GDM1 (cell line): Measurements from ENCODE around the gene FOSL1.
A peak's percentile ranks its signal among the peaks of the same experiment; 100 is the strongest.

Source experiments
- DNase-seq: peaks from one replicate; lab custom pipeline; 2025; lab: John Stamatoyannopoulos, UW

The FOSL1 gene

DNA sequence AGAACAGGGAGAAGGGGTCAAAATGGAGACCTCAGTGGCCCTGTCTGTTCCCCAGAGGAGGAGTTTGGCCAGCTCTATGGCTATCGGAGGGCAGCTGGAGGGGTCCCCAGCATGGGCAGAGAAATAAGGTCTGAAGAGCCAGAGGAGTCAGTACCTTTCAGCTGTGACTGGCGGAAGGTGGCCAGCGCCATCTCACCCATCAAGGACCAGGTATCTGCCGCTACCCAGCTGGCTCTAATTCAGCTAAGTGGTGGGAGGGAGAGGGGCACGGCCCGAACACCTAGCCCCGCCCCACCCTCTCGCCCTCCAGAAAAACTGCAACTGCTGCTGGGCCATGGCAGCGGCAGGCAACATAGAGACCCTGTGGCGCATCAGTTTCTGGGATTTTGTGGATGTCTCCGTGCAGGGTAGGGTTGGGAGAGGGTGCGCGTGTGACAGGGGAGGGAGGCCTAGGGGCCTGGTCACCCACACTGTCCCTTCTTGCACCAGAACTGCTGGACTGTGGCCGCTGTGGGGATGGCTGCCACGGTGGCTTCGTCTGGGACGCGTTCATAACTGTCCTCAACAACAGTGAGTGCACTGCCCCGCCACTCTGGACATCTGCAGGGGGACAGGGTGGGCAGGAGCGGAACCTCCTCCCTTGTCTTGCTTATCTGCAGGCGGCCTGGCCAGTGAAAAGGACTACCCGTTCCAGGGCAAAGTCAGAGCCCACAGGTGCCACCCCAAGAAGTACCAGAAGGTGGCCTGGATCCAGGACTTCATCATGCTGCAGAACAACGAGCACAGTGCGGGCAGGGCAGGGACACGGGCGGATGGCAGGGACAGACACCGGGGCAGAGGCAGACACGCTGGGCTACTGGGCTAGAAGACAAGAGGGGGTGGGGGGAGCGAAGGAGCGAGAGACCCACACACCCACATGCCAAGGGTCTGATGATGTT, 17.8 kb downstream of the FOSL1 start:
- no peak for DNase-seq

DNA sequence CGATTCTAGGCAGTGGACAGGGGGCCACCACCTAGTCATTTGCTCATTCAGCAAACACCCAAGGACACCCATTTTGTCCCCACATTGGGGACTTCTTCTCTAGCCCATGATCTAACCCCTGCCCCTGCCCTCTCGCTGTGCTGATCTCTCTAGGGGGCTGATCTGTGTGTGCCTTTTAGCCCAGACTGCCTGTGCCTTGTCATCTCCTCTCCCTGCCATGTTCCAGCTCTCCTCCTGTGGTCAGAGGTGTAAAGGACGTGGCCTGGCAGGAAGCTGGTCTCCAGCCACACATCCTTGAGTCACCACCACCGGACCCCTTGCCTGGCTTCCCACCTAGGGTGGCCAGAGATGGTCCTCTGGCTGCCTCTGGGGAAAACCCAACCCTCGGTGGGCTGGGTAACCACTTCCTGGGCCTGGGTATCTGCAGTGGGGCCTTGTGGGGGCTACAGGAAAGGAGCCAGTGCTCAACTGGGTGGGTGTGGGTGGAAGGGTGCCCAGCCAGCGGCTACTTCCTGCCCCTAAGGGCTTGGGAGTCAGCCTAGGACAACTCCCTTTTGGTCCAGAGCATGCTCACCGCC, 19.3 kb downstream of the FOSL1 start:
- DNase-seq = no peak

DNA sequence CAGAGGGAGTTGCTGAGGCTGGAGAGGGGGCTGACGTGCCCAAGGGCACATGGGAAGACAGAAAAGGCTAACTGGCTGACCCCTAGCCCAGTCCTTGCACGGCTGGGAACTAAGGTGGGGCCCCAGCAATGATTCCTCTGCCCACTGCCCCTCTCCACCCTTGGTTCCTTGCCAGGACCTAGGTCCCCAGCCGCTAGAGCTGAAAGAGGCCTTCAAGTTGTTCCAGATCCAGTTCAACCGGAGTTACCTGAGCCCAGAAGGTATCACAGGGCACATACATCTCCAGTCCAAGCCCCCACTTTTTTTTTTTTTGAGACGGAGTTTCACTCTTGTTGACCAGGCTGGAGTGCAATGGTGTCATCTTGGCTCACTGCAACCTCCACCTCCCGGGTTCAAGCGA, 20.2 kb downstream of the FOSL1 start:
- DNase-seq = no peak

DNA sequence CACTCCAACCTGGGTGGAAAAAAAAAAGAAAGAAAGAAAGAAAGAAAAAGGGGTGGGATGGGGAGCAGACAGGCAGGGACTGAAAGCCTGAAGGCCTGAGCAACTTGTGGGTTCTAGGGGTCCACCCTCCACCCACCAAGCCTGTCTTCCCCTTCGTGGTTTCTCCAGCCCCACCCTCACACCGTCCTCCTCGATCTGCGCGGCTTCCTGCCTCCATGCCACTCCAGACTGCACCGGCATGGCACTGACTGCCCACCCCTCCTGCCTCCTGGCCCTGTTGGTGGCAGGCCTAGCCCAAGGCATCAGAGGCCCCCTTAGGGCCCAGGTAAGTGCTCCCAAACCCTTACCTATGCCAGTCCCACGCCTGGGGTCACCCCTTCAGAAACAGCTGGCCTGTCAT, 20.6 kb downstream of the FOSL1 start, which contains the start of gene CTSW:
TSS of gene CTSW (plus strand) at position 221 of the 400 bp plus-strand sequence. CDS start at position 239, 18 bp downstream.
- peak; percentile 67 for DNase-seq

DNA sequence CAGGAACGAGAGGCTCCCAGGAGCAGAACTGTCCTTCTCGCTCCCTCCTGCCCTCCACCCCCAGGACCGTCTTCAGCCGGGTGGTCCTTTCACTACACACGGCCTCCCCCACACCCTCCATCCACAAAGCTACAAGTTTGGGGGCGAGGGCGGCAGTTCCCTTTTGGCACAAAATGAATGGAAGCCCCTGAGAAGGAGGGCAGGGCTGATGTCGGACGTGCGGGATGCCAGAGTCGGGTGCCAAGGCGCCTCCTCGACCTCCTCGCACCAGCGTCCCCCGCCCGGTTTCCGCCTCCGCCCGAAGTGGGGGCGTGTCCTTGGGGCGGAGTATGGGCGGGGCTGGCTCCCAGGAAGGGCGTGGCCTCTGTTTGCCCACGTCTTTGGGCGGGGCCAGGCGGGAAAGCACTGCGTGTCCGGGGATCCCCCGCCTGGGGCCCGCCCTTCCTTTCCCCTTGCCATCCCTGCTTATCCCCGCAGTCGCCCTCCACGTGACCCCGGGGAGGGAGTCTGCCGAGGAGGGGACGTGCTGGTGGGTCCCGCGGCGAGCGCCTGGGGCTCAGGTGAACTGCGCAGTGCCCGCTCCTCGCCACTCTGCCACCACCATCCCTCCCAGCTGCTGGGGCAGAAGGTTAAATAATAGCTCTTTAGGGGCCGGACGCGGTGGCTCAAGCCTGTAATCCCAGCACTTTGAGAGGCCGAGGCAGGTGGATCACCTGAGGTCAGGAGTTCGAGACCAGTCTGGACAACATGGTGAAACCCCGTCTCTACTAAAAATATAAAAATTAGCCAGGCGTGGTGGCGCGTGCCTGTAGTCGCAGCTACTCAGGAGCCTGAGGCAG, 26.7 kb downstream of the FOSL1 start:
- DNase-seq = peak; percentile 75

DNA sequence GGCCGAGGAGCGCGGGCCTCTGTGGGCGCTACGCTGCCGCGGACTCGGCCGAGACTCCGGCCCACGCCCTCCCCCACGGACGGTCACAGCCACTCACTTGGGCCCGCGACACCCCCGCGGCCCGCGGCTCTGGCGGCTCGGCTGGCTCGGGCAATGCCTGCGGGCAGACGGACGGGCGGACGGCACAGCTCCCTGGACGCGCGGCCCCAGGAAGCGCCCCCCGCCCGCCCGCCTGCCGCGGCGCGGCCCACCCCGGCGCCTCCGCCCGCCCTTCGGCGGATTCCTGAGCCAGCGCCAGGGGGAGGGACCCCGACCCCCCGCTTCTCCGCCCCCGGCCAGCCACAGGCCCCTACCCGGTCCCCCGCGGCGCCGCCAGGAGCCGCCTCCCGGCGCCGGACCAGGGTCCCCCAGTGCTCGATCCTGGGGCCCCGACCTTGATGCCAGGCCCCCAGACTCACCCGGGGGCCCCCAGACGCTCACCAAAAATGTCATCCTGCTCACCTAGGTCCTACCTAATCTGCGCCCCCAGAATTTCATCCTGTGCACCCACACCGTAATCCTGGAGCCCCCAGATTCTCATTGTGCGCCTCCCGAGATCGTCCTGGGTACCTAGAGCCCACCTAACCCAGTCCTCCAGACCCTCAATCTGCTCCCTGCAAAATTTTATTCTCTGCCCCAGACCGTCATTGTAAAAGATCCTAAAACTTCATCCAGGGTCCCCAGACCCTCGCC, 27.4 kb downstream of the FOSL1 start, which contains the start of gene EFEMP2:
TSS of gene EFEMP2 (minus strand) at position 215 of the 732 bp plus-strand sequence. CDS start 446 bp downstream, outside the sequence.
- no peak for DNase-seq

DNA sequence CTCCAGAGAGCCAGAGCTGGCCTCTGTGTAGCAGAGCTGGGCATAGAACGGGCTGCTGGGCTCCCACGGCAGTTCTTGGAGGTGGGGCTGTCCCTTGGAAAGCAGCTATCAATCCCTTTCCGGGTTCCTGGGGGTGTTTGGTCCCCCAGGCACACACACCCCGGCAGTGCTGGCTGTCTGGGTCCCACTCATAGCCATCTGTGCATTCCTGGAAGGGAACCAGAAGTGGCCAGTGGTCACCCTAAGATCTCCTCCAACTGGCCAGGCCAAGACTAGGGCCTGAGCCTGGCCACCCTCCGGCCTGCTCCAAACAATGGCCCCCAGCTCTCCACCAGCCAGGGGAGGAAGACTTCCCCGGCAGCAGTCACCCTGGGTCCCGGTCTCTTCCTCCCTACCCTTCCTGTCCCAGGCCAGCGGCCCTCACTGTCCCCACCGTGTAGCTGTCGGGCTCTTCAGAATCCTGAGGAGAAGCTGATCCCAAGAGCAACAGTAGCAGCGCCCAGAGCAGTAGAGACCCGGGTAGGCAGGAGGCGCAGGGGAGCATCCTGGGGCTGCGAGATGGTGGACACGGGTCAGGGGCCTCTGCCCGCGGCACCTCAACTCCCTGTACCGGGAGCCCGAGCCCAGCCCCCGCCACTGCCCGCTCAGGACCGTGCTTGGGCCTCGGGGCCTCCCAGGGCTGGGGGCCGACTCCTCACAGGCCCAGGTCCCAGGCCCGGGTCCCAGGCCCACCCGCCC, 28.2 kb downstream of the FOSL1 start:
- no peak for DNase-seq

DNA sequence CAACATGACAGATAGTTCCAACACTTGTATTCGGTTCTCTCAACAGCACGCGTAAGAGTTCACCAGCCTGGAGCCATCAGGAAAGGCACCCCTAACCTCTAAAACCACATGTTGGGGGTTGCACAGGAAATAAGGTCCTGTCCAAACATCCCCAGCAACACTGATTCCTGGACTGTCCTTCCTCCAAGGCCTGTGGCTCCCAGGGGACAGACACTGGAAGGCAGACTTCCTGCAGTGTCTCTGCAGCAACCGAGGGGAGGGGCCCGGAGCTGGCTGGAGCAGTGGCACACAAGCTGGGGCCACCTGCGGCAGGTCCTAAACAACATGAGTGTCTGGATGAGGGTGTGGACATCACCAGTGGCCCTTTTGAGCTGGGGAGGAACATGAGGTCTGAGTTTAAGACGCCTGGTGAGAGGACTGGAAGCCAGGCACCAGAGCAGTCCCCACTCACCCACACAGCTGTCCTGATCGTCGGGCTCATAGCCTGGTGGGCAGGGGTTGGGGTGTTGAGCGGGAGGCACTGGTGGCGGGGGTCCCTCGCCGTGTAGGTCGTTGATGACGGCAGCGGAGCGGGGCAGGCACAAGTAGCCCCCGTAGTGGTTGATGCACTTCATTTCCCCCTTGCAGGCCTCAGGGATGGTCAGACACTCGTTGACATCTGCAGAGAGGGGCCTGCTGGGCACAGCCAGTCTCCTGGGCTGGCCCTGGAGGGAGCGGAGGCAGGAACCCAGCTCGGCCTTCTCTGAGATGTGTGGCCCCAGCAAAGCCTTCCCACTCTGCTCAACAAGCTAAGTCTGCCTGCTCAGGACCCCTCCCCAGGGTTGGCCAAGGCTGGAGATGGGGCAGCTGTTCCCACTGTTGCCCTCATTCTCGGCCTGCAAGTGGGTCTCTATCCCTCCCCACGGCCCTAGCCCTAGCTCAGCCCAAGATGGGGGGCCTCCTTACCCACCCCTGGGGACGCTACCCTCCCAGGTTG, 29.2 kb downstream of the FOSL1 start:
- DNase-seq = peak; percentile 57

DNA sequence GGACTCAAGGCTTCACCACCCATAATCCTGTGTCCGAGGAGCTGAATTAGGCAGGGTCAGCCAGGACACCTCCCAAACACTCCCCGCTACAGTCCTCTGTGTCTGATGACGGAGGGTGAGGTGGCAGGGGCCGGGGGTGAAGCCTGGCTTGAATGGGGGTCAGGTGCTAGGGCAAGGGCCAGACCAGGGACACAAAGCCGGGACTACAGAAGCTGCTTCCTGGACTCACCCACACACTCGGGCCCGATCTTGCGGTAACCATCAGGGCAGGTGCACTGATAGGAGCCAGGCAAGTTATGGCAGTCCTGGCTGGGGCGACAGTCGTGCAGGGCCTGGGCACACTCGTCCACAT, 29.9 kb downstream of the FOSL1 start:
- DNase-seq = no peak

DNA sequence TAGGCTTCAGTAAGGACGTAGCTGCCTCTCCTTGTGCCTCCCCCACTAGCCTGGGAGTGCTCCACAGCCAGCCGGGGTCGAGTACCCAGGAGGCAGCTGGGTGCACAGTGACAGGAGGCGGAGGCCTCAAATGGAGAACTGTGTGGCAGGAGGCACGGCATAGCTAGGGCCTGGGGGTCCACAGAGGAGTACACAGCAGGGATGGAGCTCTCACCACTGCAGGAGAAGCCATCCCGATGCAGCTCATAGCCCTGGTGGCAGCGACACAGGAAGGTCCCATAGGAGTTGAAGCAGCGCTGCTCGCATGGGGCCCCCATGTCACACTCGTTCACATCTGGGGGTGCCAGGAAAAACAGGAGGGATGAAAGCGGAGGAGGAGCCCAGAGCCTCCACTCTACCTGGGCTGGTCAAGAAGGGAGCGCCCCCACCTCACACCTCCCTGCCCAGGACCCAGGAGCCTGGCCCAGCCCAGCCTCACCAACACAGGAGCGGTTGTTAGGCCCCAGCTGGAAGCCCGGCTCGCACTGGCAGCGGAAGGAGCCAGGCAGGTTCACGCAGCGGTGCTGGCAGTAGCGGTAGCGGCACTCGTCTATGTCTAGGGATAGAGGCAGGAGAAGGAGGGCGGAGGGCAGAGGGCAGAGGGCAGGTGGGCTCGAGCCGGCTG, 30.4 kb downstream of the FOSL1 start:
- no peak for DNase-seq

DNA sequence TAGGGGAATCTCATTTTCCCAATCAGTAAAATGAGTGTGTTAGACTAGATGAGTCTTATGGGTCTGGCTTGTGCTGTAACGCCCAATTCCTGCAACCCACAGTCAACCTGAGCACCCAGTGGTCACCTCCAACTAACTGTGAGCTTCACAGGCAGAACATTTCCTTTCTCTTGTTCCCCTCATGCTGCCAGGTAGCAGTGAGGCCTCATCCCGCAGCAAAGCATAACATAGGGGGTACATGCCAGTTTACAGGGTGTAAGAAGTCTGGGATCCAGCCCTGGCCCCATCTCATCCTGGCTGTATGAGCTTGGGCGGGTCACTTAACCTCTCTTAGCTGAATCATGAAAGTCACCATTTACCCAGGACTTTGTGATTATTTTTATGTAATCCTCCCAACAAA, 31.3 kb downstream of the FOSL1 start:
- no peak for DNase-seq

DNA sequence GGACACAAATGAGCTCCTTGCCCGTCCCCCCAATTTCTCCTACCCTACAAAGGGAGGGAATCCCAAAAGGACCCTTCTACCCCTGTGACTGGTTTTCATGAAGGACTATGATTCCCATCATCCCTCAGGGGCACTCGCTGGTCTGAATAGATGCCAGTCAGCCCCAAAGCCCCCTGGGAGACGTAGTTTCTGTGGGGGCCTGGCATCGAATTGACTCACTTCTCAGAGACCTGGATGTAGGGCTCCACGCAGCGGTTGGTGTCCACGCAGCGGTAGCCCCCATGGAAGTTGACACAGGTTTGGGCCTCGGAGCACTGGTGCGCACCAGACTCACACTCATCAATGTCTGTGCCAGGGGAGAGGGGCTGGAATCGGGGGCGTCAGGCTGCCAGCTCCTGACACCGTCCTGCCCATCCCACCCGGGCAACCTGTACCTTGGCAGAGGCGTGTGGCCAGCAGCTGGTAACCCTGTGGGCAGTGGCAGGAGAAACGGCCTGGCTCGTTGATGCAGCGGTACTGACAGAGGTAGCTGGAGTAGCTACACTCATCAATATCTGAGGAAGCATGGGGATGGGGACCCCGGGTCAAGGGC, 32.0 kb downstream of the FOSL1 start:
- no peak for DNase-seq

DNA sequence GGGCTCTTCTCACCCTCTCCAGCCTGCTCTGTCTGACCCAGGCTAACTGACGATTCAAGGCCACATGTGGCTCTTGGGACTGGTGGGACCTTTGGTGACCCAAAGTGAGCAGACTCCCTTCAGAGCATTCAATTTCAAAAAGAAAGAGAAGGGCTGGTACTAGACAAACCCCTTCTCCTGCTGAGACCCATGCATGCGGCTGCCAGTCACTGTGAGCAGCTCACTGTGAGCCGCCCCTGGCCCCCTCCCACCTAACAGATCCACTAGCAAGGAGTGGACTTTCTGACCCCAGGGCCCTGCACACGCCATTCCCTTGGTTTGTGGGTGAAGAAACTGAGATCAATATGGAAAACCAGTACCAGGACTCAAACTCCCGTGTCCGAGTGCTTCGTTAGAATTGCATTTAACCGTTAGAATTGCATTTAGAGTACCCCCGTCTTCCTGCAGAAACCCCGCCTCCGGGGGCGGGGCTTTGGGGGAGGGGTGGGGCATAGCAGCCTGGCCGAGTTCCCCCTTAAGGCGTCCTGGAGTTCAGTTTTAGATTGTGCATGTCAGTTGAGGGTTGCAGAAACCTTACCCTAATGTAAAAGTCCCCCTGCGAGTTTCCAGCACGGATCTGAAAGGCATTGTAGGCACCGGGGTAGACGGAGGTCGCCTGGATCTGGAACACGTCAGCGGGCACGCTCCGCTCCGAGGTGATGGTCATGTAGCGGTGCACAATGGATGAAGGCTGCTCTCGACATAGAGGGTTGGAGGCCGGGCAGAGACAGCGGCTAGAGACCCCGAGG, 32.7 kb downstream of the FOSL1 start:
- DNase-seq = no peak

DNA sequence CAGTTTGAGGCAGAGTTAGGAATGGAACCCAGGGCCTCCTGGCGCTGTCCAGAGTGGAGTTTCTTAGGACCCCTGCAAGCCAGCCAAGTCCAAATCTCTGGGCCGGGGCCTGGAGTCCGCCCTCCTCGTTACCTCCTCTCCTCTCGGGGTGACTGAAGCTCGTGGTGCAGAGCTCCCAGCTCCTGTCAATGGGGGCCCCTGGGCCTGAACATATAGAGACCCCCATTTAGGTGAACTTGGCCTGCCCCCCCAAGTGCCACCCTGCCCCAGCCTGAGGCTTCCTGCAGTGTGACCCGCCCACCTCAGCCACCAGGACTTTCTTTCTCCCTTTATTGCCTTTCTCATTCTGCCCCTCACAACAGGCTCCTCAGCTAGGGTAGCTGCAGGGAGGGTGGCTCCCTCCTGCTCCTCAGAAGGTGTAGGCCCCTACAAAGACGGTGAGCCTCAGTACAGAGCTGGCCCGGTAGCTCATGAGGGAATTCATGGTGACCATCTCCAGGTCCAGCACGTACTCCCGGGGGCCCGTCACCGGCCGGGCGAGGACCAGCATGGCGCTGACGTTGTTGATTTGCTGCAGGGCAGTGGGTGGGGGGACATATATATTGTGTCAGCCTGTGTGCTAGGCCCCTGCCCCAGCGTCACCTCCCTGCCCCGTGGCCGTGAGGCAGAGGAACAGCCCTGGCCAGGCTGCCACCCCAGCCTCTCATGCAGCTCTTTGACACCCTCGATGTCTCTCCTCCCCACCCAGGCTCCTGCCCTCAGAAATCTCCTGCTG, 33.5 kb downstream of the FOSL1 start:
- DNase-seq = no peak

DNA sequence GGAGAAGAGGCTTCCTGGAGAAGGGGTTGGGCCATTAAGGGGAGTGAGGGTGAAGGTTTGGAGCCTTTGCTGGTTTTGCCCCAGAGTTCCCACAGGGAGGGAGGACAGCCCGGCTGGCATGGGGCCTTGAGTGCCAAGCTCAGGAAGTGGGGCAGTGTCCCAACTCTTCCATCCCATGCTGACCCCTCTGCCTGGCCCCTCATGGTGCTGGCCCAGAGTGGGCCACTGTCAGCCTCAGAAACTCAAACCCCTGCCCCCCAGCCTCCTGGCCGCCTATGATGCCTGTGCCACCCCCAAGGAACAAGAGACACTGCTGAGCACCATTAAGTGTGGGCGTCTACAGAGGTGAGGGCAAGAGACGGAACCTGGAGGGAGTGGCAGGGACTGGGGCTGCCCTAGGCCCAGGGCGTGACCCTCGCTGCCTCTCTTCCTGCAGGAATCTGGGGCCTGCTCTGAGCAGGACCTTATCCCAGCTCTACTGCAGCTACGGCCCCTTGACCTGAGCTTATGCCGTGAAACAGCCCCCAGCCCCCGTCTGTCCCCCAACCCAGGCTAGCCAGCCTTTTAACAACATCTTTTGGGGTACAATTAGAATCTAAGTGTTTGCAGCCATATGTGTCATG, 34.5 kb downstream of the FOSL1 start:
- no peak for DNase-seq

DNA sequence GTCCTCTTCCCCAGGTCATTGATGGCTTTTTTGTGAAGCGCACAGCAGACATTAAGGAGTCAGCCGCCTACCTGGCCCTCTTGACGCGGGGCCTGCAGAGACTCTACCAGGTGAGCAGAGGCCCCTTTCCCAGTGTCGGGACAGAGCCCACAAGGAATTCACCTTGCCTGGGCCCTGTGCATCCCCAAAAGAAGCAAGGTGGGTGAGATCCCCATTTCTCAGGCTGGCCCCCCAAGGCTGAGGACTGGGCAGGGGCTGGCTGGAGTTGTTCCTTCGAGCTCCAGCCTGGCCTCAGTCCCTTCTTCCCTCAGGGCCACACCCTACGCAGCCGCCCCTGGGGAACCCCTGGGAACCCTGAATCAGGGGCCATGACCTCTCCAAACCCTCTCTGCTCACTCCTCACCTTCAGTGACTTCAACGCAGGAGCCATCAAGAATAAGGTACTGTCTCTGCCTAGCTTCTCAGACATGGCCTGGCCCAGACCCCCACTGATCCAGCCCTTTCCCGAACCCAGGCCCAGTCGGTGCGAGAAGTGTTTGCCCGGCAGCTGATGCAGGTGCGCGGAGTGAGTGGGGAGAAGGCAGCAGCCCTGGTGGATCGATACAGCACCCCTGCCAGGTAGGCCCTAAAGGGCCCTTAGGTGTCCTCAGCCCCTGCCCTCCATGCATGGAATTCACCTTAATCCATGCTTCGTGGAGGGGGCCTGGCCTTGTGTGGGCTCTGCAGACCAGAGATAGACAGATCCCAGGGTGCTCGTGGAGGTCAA, 35.3 kb downstream of the FOSL1 start:
- no peak for DNase-seq
